NCI-H2029 treated with DMSO at 0.1 percent for 48 hours (cell line): Measurements from ENCODE around the gene MAP3K7CL.
A peak's percentile ranks its signal among the peaks of the same experiment; 100 is the strongest.

ENCODE experiments used
- DNase-seq: peaks from one replicate; lab custom pipeline; 2025; lab: John Stamatoyannopoulos, UW

The MAP3K7CL gene

GRCh38 chr21:29130270-29130969, at the start of gene MAP3K7CL:
Gene MAP3K7CL (plus strand): TSS chr21:29130644. CDS start chr21:29133345, 2,701 bp downstream.
- DNase-seq, result no peak

DNA sequence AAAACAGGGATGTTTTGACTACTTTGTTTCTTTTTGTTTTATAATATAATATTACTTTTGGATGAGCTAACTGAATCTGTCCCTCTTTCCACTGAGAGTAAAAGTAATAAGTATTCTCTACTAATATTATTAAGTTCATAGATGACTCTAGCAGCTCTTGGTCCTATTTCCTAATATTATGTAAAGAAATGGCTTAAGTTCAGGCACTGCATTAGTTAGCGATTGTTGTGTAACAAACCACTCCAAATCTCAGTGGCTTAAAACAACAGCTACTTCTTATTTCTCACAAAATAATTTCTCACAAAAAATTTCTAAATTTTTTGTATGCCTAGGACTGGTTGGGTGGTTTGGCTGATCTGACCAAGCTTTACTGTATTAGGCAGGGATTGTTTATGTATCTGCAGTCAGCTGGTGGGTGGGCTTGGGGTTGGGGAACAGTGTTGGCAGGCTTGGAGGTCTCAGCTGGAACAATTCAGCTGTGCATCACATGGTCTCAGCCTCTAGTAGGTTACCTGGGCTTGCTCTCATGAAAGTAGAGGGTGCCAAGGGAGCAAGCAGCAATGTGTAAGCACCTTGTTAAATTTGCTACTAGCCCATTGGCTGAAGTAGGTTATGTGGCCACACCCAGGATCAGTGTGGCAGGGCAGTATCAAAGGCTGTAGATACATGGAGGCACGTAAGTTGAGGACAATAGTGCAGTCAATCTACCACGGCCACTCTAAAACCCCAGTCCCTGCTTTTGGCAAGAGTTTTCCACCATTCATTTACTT, 48.2 kb upstream of the MAP3K7CL start:
- peak; percentile 21 for DNase-seq

GRCh38 chr21:29083306-29083705, 47.1 kb upstream of the MAP3K7CL start:
- no peak for DNase-seq

GRCh38 chr21:29084372-29084771, 46.1 kb upstream of the MAP3K7CL start:
- DNase-seq, result no peak

GRCh38 chr21:29085106-29085752, 45.2 kb upstream of the MAP3K7CL start:
- DNase-seq, result no peak

DNA sequence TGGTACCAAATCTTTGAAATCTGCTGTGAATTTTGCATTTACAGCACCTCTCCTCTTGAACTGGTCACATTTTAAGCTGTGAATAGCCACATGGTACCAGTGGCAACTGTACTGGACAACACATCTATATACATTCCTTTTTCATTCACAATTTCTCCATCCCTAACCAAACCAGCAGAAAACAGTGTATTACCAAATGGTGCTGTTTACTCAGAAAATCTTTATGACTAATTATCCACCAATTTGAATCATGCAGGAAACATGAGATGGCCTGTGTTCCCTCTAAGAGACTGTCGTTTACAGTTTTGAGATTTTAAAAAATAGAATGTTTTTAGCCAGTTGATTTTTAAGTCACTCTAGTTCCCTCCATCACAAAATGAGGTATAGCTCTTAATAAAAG, 39.4 kb upstream of the MAP3K7CL start:
- DNase-seq, result no peak

GRCh38 chr21:29092102-29092959, 38.1 kb upstream of the MAP3K7CL start:
- no peak for DNase-seq

DNA sequence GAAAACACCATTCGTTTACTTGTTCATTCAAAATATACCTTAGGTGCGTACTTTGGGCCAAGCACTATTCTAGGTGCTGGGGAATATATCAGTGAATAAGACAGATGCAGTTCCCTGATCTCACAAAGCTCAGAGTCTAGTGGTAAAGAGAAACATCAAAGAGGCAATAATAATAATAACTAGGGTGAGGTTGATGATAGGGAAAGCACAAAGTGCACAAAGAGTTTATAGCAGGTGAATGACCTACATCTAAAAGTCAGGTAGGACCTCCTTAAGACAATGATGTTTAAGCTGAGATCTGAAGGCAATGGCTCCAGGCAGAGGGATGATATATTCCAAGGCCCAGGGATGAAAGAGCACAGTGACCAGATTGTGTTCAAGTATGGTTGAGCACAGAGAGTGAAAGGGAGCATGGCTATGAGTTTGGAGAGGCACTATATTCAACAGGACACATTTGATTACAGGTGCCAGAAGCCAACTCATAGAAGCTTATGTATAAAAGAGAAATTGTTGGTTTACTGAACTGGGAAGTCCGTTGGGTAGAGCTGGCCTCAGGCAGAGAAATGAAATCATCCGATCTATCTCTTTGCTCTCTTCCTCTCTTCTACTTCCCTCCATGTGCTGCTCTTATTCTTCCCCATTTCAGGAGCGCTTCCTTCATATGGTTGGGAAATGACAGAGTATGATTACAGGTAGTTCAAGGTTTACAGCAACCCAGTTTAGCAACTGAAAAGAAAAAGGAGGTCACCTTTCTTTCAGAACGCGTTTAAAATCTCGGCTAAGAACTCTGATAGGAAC, 34.0 kb upstream of the MAP3K7CL start:
- DNase-seq, result no peak

GRCh38 chr21:29098156-29098555, 32.3 kb upstream of the MAP3K7CL start:
- no peak for DNase-seq

- no peak for DNase-seq
Observed at GRCh38 chr21:29102791-29103257, 27.6 kb upstream of the MAP3K7CL start.

DNA sequence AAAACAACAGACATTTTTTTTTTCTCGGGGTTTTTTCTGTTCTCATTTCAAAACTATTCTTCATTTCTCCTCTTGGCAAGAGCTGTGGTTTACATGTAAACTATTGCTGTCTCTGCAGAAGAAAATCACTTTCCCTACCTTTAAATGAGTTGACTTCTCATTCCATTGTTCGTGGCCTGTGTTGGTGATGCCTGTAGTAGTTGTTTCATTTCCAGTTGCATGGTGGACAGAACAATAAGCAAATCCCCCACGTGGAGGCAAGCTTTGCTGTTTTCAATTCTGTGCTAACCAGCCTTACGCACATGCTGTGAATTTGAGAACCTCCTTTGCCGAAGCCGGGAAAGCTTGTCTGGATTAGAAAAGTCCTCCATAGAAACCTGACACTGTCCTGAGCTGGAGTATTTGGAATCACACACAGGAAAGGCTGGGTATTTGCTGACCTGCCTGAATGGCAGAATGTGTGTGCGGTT, 26.2 kb upstream of the MAP3K7CL start:
- peak; percentile 66 for DNase-seq

DNA sequence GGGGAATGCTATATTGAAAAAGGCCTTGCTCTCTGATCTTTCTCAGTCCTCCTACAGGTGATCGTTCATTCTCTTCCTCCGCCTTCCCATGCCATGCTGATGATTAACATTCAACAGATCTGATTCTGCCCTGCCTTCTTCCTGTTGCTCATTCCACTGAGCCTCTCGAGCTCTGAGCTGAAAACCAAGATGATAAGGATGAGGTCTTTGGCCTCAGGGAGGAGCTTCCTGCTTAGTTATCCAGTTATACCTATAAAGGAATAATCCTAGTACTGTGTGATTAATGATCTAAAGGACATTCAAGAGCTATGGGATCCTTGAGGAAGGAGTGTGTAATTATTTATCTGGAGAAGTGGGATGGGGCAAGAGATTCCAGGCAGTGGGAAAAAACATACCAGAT, 25.2 kb upstream of the MAP3K7CL start:
- no peak for DNase-seq

DNA sequence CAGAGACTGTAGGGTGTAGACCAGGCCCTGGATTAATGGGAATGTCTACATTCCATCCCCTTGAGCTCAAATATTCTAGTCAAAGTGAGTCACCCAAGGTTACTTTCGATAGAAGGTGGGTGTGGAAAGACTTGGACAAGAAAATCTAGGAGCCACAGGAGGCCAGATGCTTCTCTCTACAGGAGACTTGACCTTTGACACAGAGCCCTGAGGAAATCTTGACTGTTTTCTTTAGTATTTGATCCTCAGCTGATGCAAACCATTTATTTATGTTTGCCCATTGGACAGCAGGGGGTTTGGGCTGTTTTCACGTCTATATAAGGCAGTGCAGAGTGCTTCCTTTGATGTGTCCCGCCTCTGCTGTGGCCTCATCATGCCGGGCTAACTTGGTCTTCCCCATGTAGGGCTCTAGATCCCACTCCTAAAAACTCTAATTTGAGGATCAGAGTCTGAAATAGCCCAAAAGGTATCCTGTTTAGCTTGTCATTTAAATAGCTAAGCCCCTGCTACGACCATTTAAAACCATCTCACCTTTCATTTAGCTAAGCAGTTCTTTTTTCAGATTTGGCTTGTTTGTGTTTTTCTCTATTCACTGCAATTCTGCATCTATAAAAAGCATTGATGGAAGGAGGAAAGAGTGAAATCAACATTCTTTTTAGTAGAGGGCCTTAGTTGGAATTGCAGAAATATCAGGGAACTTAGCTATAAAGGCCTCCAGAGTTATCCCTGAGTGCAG, 15.5 kb upstream of the MAP3K7CL start:
- no peak for DNase-seq

DNA sequence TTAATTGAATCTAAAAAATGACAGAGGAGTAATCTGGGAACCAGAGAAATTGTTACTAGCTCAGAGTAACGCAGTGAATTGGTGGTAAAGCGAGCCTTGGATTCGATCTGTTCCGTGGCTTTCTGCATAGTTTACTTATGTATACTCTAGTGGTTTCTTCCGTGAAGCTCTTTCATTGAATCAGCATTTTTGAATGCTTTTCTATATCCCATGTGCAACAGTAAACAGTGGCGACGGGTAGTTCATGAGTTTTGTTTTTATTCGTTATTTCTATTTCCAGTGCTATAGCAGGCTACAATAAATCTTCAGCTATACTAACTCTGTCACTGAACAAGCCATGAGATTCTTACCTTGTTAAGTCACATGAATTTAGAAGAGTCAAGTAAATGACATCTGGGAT, 14.5 kb upstream of the MAP3K7CL start:
- no peak for DNase-seq

DNA sequence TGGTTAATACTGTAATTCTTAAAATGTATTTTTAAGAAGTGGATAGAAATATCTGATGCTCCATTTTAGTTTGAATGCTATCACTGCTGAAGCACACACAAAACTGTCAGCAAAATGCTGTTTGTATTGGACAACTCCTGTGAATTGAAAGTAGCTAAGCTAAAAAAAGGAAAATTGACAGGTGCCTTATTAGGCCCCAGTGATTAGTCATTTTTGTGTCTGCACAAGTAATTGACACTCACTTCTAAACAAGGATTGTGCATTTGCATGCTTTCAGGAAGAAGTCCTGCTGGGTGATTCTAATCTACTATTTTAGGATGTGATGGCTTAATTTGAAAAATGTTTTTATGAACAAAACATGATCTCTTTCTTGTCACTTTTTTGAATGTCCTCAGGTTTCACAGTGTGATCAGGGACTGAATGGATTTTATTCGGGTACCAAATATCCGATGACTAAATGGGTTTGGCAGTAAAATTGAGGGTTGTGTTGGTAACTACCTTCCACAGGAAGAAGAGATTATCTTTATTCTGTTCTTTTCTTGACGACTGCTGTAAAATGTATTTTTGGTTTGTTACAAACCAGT, 13.0 kb upstream of the MAP3K7CL start:
- no peak for DNase-seq

- DNase-seq, result no peak
Observed at GRCh38 chr21:29121759-29122158, 8.7 kb upstream of the MAP3K7CL start.

GRCh38 chr21:29124645-29125044, 5.8 kb upstream of the MAP3K7CL start:
- no peak for DNase-seq

- no peak for DNase-seq
Observed at GRCh38 chr21:29125191-29125590, 5.3 kb upstream of the MAP3K7CL start.

DNA sequence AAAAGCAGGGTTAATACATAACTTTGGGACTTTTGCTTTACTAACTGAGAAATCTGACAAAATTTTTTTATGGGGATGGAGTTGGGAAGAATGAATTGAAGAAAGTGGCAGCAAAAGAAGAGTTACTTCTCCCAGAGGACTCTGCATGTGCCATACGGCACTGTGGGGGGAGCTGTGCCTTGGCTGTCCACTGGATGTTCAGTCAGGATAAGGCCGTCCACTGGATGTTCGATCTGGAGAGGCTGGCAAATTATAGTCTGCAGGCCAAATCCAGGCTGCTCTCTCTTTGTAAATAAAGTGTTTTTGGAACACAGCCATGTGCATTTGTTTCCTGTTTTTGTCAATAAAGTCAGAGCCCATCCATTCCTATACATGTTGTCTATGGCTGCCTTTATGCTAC, 4.5 kb upstream of the MAP3K7CL start:
- DNase-seq, result no peak

DNA sequence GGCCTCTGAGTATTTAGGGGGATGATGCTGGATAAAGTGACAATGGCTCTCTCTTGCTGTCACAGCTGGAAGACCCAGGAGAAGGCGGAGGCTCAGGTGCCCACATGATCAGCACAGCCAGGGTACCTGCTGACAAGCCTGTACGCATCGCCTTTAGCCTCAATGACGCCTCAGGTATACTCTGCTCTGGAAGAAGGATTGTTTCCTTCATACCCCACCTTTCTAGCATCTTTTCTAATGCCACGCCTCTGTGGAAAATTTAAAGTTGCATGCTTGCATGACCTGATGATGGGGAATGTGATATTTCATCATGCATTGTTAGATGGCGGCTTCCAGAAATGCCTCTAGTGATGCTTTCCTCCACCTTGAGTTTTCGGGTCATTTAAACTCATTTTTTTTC, 2.8 kb downstream of the MAP3K7CL start:
- DNase-seq, result no peak
